B cell (primary cell): Measurements from ENCODE around the gene MAN1A2. TPM values are rescaled to one million over a fixed set of nuclear protein-coding genes. Genes with fewer than 3 reads are reported as not detected.

Experiments
- ATAC-seq: fragments of 200-7000 bp; cut with Tn5 transposase; one replicate; pipeline ENCODE4 v1.10.0; 2021; ENCODE audit warnings: low read depth, mild to moderate bottlenecking, moderate number of reproducible peaks, moderate library complexity
- CTCF ChIA-PET: fragments of 350-600 bp; sonication (Branson Sonifier 250); formaldehyde crosslinking; loops from one replicate; lab custom pipeline; 2021; ENCODE audit warnings: antibody characterized with exemption, inconsistent platforms; lab: Charles Lee
- POLR2A ChIA-PET: fragments of 350-600 bp; sonication (Branson Sonifier 250); formaldehyde crosslinking; loops from one replicate; lab custom pipeline; 2021; ENCODE audit warnings: antibody characterized with exemption; lab: Charles Lee
- DNase-seq: peaks from one replicate; pipeline ENCODE4 v3.0.0; 2013
- H2AFZ ChIP-seq: 2 replicates; pipeline ENCODE4 v1.6.1; 2012; ENCODE audit warnings: mild to moderate bottlenecking, low read depth, low read length; ENCODE audit not compliant: insufficient read depth, poor library complexity, severe bottlenecking
- H3K27ac ChIP-seq, 2 donors: 1 replicate in 1 of 2; 2 replicates in 1 of 2; pipeline ENCODE4 v1.5.1; 2012 to 2013; ENCODE audit warnings: low read length in 2 of 2, mild to moderate bottlenecking in 2 of 2, moderate library complexity in 1 of 2
- H3K27me3 ChIP-seq, 4 experiments: fragments of 200-600 bp in 1 of 4; sonication (generic) in 1 of 4; replicated peaks in 1 of 4; 1 replicate in 2 of 4; 2 replicates in 2 of 4; pipeline versions ENCODE4 v1.6.1 to v1.7.0; 2013 to 2016; ENCODE audit warnings: low read length in 3 of 4, mild to moderate bottlenecking in 2 of 4, mixed read lengths in 1 of 4, moderate library complexity in 1 of 4; ENCODE audit not compliant: insufficient read depth in 4 of 4, control insufficient read depth in 3 of 4; ENCODE audit errors: control extremely low read depth in 1 of 4
- H3K36me3 ChIP-seq, 2 experiments: replicated peaks in 1 of 2; 1 replicate in 1 of 2; 2 replicates in 1 of 2; pipeline versions ENCODE4 v1.6.1 to v1.7.1; 2013; ENCODE audit warnings: low read length in 1 of 2; ENCODE audit not compliant: insufficient read depth in 2 of 2, control insufficient read depth in 1 of 2; ENCODE audit errors: control extremely low read depth in 1 of 2, extremely low read depth in 1 of 2
- H3K4me1 ChIP-seq, 2 donors: fragments of 200-600 bp in 1 of 2; sonication (generic) in 1 of 2; 1 replicate in 1 of 2; 2 replicates in 1 of 2; pipeline versions ENCODE4 v1.5.1 to v1.6.1; 2013 to 2017; ENCODE audit warnings: low read length in 2 of 2; ENCODE audit not compliant: control insufficient read depth in 2 of 2, insufficient read depth in 2 of 2
- H3K4me2 ChIP-seq: replicated peaks from 2 replicates; pipeline ENCODE3; 2012; ENCODE audit warnings: mild to moderate bottlenecking, low read depth, low read length; ENCODE audit not compliant: poor library complexity, severe bottlenecking
- H3K4me3 ChIP-seq, 5 experiments: fragments of 200-600 bp in 1 of 5; sonication (generic) in 1 of 5; 1 replicate in 3 of 5; 2 replicates in 2 of 5; pipeline versions ENCODE4 v1.5.1 to v1.7.0; 2011 to 2016; ENCODE audit warnings: low read length in 4 of 5, mild to moderate bottlenecking in 4 of 5, low read depth in 2 of 5, control low read depth in 1 of 5, moderate library complexity in 1 of 5; ENCODE audit not compliant: insufficient read depth in 1 of 5; ENCODE audit errors: control extremely low read depth in 1 of 5, extremely low read depth in 1 of 5
- H3K79me2 ChIP-seq: fragments of 200-600 bp; sonication (generic); one replicate; pipeline ENCODE4 v1.6.0; 2016; ENCODE audit warnings: low read length; ENCODE audit not compliant: control insufficient read depth, insufficient read depth
- H3K9ac ChIP-seq: fragments of 200-600 bp; sonication (generic); 2 replicates; pipeline ENCODE4 v1.6.1; 2017; ENCODE audit warnings: mild to moderate bottlenecking, low read length, moderate library complexity
- H3K9me3 ChIP-seq, 3 donors: one replicate each; pipeline versions ENCODE4 v1.6.1 to v1.7.1; 2013; ENCODE audit warnings: low read length in 2 of 3; ENCODE audit not compliant: control insufficient read depth in 2 of 3, insufficient read depth in 1 of 3; ENCODE audit errors: control extremely low read depth in 1 of 3
- H4K20me1 ChIP-seq: 2 replicates; pipeline ENCODE4 v1.6.0; 2012; ENCODE audit warnings: mild to moderate bottlenecking, low read length; ENCODE audit not compliant: insufficient read depth, control insufficient read depth, poor library complexity, severe bottlenecking
- H3K27ac Mint-ChIP-seq: one replicate; pipeline ENCODE4 v1.8.0; 2021; ENCODE audit warnings: mixed read lengths
- H3K27me3 Mint-ChIP-seq: one replicate; pipeline ENCODE4 v1.8.0; 2021; ENCODE audit warnings: mixed read lengths
- H3K4me1 Mint-ChIP-seq: one replicate; pipeline ENCODE4 v1.8.0; 2021; ENCODE audit warnings: mixed read lengths
- H3K4me3 Mint-ChIP-seq: one replicate; pipeline ENCODE4 v1.8.0; 2021; ENCODE audit warnings: mixed read lengths
- H3K9me3 Mint-ChIP-seq: one replicate; pipeline ENCODE4 v1.8.0; 2022; ENCODE audit warnings: mixed read lengths; ENCODE audit not compliant: insufficient read depth
- CTCF ChIP-seq: fragments of 200-600 bp; IDR thresholded peaks from one replicate; pipeline ENCODE4 v1.8.0; 2022; ENCODE audit warnings: antibody characterized with exemption, mild to moderate bottlenecking
- EZH2 ChIP-seq: IDR thresholded peaks from 2 replicates; pipeline ENCODE4 v1.6.1; 2012; ENCODE audit warnings: borderline replicate concordance, low read depth, mild to moderate bottlenecking, moderate library complexity, low read length; ENCODE audit not compliant: insufficient read depth, poor library complexity, severe bottlenecking
- whole genome bisulfite sequencing: methylation state at CpG from one replicate; pipeline ENCODE4 v1.1.5; 2013; ENCODE audit warnings: missing lambda C conversion rate; ENCODE audit not compliant: insufficient coverage; 5-methylcytosine and 5-hydroxymethylcytosine counted together
- intact Hi-C: fragments of 100-400 bp; cut with micrococcal nuclease; formaldehyde crosslinking; loops from one replicate; pipeline ENCODE4 v1.10.0; 2022
- polyA plus RNA-seq: library from polyadenylated mRNA; depleted of rRNA; stranded (reverse); fragments of >200 nt; gene quantifications from 2 replicates; pipeline ENCODE4 v1.2.3, GENCODE V29; 2012
- total RNA-seq, 2 donors: library from RNA; stranded (reverse); fragments of 120-200 nt in 1 of 2; gene quantifications; 1 replicate in 1 of 2; 2 replicates in 1 of 2; pipeline versions ENCODE4 v1.2.3 to v1.2.4, GENCODE V29; 2013 to 2022

Gene MAN1A2
- total and polyA plus RNA-seq, 2 donors (not counting 1 experiment from before 2014, with no cell fraction given) = 4.6 to 55.6 TPM

GRCh38 chr1:117466761-117467160, 99.5 kb downstream of the MAN1A2 start:
- no peaks in the 10 kb centered on the region for H3K4me1 Mint-ChIP-seq
- POLR2A ChIA-PET = no interaction called here
- H3K27me3 Mint-ChIP-seq = no peaks in the 10 kb centered on the region
- Histone ChIP-seq H4K20me1 (no peaks in the 10 kb centered on the region), H3K27ac (no peak overlapping the region), H3K79me2 (no peaks in the 10 kb centered on the region), H2AFZ (no peak overlapping the region), H3K4me3 (no peak overlapping the region), H3K27me3 (no peaks in the 10 kb centered on the region), H3K4me2 (no peak overlapping the region), H3K4me1 (no peaks in the 10 kb centered on the region), H3K9ac (no peak overlapping the region), H3K9me3 (peaks cover 0 to 2% (median 0%) of the 10 kb centered on the region in 3 donors), H3K36me3 (peaks cover 7 to 20% of the 10 kb centered on the region in 2 experiments)
- intact Hi-C loops = no loop called here
- TF ChIP-seq EZH2 (no peak), CTCF (no peak)
- peaks cover 6% of the 10 kb centered on the region for H3K9me3 Mint-ChIP-seq
- H3K4me3 Mint-ChIP-seq = no peak overlapping the region
- H3K27ac Mint-ChIP-seq = no peak overlapping the region
- ATAC-seq (no peak), DNase-seq (no peak)
- CTCF ChIA-PET = no interaction called here

DNA sequence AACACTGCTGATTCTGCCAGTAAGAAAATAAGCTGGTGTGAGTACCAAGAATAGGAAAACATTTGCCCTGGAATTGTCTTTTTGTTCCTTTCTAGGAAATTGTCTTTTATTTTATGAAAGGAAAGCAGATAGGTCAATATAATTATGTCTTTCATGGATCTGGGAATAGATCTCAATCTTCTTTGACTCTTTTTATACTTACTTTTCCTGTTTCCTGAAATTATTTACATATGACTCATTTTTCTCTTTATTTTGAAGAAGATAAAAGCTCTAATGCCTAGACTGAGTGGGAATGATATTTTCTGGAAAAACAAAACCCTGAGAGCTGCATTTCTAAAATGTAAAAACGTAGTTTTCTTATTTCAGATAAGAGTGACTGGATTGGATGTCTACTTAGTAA, 100.1 kb downstream of the MAN1A2 start:
- CTCF ChIA-PET = no interaction called here
- Mint-ChIP-seq H3K27ac (no peak overlapping the region), H3K27me3 (no peaks in the 10 kb centered on the region), H3K9me3 (peaks cover 6% of the 10 kb centered on the region), H3K4me1 (no peaks in the 10 kb centered on the region), H3K4me3 (no peak overlapping the region)
- Histone ChIP-seq H3K36me3 (peaks cover 7 to 20% of the 10 kb centered on the region in 2 experiments), H3K79me2 (no peaks in the 10 kb centered on the region), H3K4me1 (no peaks in the 10 kb centered on the region), H3K4me3 (no peak overlapping the region), H3K9ac (no peak overlapping the region), H3K4me2 (no peak overlapping the region), H2AFZ (no peak overlapping the region), H4K20me1 (no peaks in the 10 kb centered on the region), H3K27me3 (no peaks in the 10 kb centered on the region), H3K9me3 (peaks cover 0 to 2% (median 0%) of the 10 kb centered on the region in 3 donors), H3K27ac (no peak overlapping the region)
- TF ChIP-seq EZH2 (no peak), CTCF (no peak)
- no peak for ATAC-seq
- no CpG with 5 or more reads among the region's 1 CpG for WGBS
- intact Hi-C loops = no loop called here
- POLR2A ChIA-PET = no interaction called here
- DNase-seq = no peak
